ENCODE data around the gene TMEM200B. TPM values are rescaled to one million over a fixed set of nuclear protein-coding genes. Genes with fewer than 3 reads are reported as not detected.

The TMEM200B gene
- total and polyA plus RNA-seq, 2 of the 4 experiments (the other 2 are of a cell fraction): 4.8 to 6.2 TPM

DNA sequence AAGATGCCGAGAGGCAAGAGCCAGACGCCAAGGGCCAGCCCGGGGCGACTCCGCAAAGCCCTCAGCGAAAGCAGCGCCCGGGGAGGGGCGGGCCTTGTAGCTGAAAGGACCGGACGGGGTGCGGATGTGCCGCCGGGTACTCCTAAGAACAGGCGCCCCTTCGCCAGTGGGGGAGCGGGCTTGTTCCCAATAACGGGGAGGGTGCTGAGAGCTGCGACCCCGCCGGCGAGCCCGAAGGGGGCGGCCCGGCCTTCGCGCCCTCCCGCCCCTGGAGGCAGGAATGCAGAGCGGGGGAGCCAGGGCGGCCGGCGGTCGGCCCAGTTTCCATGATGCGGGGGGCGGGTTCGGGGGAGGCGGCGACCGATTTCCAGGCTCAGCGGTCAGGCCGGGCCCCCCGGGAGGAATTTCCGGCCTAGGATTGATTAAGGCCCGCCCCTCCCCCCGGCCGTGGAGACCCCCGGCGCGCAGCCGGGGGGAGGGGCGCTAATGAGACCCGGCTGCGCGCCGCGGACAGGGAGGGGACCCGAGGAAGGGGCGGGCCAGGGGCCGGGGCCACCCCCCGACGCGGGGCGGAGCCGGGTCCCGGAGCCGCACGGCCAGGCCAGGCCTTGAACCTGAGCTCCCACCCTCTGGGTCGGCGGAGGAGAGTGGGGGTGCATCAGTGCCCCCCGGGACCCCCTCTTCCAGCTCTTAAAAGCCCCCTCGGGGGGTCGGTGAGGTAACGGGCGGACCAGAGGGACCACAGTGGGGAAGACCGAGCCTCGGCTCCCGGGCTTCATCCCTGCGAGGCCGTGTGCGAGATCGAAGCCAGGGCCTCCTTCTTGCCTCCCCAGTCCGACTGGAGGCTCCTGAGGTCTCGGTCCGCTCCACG lies 898 bp upstream of the TMEM200B start:
- H4K8ac ChIP-seq (ENCODE audit: low read depth in 2 of 2, low read length in 2 of 2): peak overlapping the region; percentile 83 to 99
- peak overlapping the region; percentile 18 for H2BK5ac ChIP-seq (ENCODE audit: low read depth, low read length, poor library complexity, severe bottlenecking)
- H3K4ac ChIP-seq (ENCODE audit: low read depth, low read length): peak overlapping the region; percentile 78
- POLR2A ChIA-PET (ENCODE audit: unreplicated experiment): interaction anchor here (0.8 kb wide), 1 partner anchor 240 kb away, joined by 3 read pairs; no protein-coding TSS in a partner anchor
- intact Hi-C loops (cut with micrococcal nuclease): loop anchor here (1.0 to 5.0 kb wide), 4 partner anchors 22 to 242 kb away; no protein-coding TSS in a partner anchor
- H2AK9ac ChIP-seq (replicated peaks; ENCODE audit: low read depth, low read length, poor library complexity): peak overlapping the region; percentile 98
- H2BK20ac ChIP-seq (ENCODE audit: low read depth, low read length): no peak overlapping the region
- no peaks in the 10 kb centered on the region; the same call in 1 of the 2 replicates for H3K9me1 ChIP-seq (ENCODE audit: insufficient read depth, low read length)
- H3K9ac ChIP-seq (ENCODE audit: low read depth, low read length): peak overlapping the region; percentile 75
- H4K5ac ChIP-seq (ENCODE audit: low read depth, low read length): peak overlapping the region; percentile 80
- peak overlapping the region; percentile 54 for H3K4me3 ChIP-seq (ENCODE audit: insufficient read depth, low read depth, low read length)
- CTCF ChIA-PET: interaction anchor here (0.5 to 1.0 kb wide), 5 partner anchors 13 to 478 kb away, joined by 3 to 4 read pairs (median 3); no protein-coding TSS in a partner anchor
- dilution Hi-C loops (cut with HindIII; ENCODE audit: low sequenced_read_pairs, unreplicated experiment): no loop called here
- H3K27me3 ChIP-seq (ENCODE audit: control insufficient read depth, insufficient read depth, low read length): no peaks in the 10 kb centered on the region
- ATAC-seq (ENCODE audit: low read depth) (peak; percentile 74), DNase-seq (peak; percentile 60)
- H3K4me1 ChIP-seq (ENCODE audit: control insufficient read depth, insufficient read depth, low read length): peaks cover 17% of the 10 kb centered on the region
- peak overlapping the region; percentile 76 for H3K23ac ChIP-seq (ENCODE audit: low read depth, low read length)
- peak overlapping the region; percentile 55; the same call in 1 of the 2 replicates for H3K18ac ChIP-seq (ENCODE audit: low read depth, low read length)
- H3K36me3 ChIP-seq (ENCODE audit: control insufficient read depth, insufficient read depth, low read length): no peaks in the 10 kb centered on the region
- peak overlapping the region; percentile 60 for H3K14ac ChIP-seq (replicated peaks; ENCODE audit: low read depth, low read length)
- peaks cover 0 to 13% of the 10 kb centered on the region in 2 experiments; a peak in 1 of 4 replicates for H3K79me1 ChIP-seq (ENCODE audit: low read depth in 1 of 2, low read length in 2 of 2)
- peak overlapping the region; percentile 22; the same call in 2 of the 3 replicates for H2BK15ac ChIP-seq (ENCODE audit: low read depth, low read length)
- peak overlapping the region; percentile 93 for H3K4me2 ChIP-seq (ENCODE audit: low read depth, low read length)
- H3K56ac ChIP-seq (ENCODE audit: extremely low read depth, insufficient read depth, low read length): peak overlapping the region; percentile 71
- H2AFZ ChIP-seq (replicated peaks; ENCODE audit: low read length, poor library complexity): peak overlapping the region; percentile 97
- BruUV-seq (replicated peaks): no TSS peak
- H4K20me1 ChIP-seq (ENCODE audit: insufficient read depth, low read length): no peaks in the 10 kb centered on the region; the same call in 1 of the 2 replicates
- peak overlapping the region; percentile 88 for H2AK5ac ChIP-seq (ENCODE audit: low read depth, low read length)
- H4K91ac ChIP-seq (ENCODE audit: insufficient read depth, low read depth, low read length): peak overlapping the region; percentile 79
- peak overlapping the region; percentile 81 for H3K27ac ChIP-seq (ENCODE audit: insufficient read depth, low read length)
- H2BK120ac ChIP-seq (ENCODE audit: low read depth, low read length): peak overlapping the region; percentile 54
- in situ Hi-C loops (cut with MboI; ENCODE audit: low sequenced_read_pairs): no loop called here
- WGBS, 2 experiments (ENCODE audit: extremely low coverage in 2 of 2, insufficient read length in 1 of 2): 3% methylated on average over 32 of the region's 85 CpGs; no CpG with 5 or more reads in 1 of the 2 experiments
- H3K9me3 ChIP-seq (ENCODE audit: control insufficient read depth, insufficient read depth, low read length): no peaks in the 10 kb centered on the region
- TF ChIP-seq FOS (IDR thresholded peaks at IDR 0.05; ENCODE audit: low read depth, low read length): no peak
- no peak for TF ChIP-seq BHLHE40 (IDR thresholded peaks at IDR 0.05; ENCODE audit: low read depth, low read length)
- no peak for TF ChIP-seq SMC3 (IDR thresholded peaks at IDR 0.05; ENCODE audit: low read depth, low read length)
- TF ChIP-seq, protein P1, sequence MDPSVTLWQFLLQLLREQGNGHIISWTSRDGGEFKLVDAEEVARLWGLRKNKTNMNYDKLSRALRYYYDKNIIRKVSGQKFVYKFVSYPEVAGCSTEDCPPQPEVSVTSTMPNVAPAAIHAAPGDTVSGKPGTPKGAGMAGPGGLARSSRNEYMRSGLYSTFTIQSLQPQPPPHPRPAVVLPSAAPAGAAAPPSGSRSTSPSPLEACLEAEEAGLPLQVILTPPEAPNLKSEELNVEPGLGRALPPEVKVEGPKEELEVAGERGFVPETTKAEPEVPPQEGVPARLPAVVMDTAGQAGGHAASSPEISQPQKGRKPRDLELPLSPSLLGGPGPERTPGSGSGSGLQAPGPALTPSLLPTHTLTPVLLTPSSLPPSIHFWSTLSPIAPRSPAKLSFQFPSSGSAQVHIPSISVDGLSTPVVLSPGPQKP (IDR thresholded peaks at IDR 0.05; ENCODE audit: borderline replicate concordance, low read depth, low read length): no peak
- TF ChIP-seq CEBPB (IDR thresholded peaks at IDR 0.05; ENCODE audit: low read depth, low read length): no peak
- TF ChIP-seq MAFK (IDR thresholded peaks at IDR 0.05; ENCODE audit: low read depth, low read length): no peak
- TF ChIP-seq CHD1 (IDR thresholded peaks at IDR 0.05; ENCODE audit: low read depth, low read length): 0 out of 2 replicates have a peak, but pooled peaks have one; percentile 55
- no peak for TF ChIP-seq RFX5 (IDR thresholded peaks at IDR 0.05; ENCODE audit: low read depth, low read length)
- TF ChIP-seq MXI1 (IDR thresholded peaks at IDR 0.05; ENCODE audit: borderline replicate concordance, low read depth, low read length): no peak
- TF ChIP-seq POLR2A (IDR thresholded peaks at IDR 0.05; ENCODE audit: low read depth, low read length): peak; percentile 67; the same call in 1 of the 2 replicates
- TF ChIP-seq RCOR1 (IDR thresholded peaks at IDR 0.05; ENCODE audit: insufficient replicate concordance, low read length): no peak
- TF ChIP-seq, protein P2, sequence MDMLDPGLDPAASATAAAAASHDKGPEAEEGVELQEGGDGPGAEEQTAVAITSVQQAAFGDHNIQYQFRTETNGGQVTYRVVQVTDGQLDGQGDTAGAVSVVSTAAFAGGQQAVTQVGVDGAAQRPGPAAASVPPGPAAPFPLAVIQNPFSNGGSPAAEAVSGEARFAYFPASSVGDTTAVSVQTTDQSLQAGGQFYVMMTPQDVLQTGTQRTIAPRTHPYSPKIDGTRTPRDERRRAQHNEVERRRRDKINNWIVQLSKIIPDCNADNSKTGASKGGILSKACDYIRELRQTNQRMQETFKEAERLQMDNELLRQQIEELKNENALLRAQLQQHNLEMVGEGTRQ (IDR thresholded peaks at IDR 0.05; ENCODE audit: low read depth, low read length): no peak
- TF ChIP-seq MAZ (IDR thresholded peaks at IDR 0.05; ENCODE audit: borderline replicate concordance, low read depth, low read length): peak; percentile 86

All from IMR-90 (cell line).